SK-N-SH (cell line): ENCODE data around the gene AHCYL2.

ENCODE experiments used
- EZH2phosphoT487 ChIP-seq: fragments of 200-600 bp; sonication (generic); IDR thresholded peaks from 2 replicates; pipeline ENCODE4 v1.6.1; 2017; ENCODE audit warnings: low read depth, mixed run types, mild to moderate bottlenecking, antibody characterized with exemption, moderate library complexity, borderline replicate concordance
- TF ChIP-seq, protein P1 (sequence below): fragments of 200-600 bp; sonication (generic); IDR thresholded peaks from 2 replicates; pipeline ENCODE4 v1.6.1; 2017; ENCODE audit warnings: antibody characterized with exemption, mild to moderate bottlenecking, moderate library complexity
- TF ChIP-seq, protein P2 (sequence below): IDR thresholded peaks from 2 replicates; pipeline ENCODE4 v1.4.0; 2012; ENCODE audit warnings: low read depth

DNA sequence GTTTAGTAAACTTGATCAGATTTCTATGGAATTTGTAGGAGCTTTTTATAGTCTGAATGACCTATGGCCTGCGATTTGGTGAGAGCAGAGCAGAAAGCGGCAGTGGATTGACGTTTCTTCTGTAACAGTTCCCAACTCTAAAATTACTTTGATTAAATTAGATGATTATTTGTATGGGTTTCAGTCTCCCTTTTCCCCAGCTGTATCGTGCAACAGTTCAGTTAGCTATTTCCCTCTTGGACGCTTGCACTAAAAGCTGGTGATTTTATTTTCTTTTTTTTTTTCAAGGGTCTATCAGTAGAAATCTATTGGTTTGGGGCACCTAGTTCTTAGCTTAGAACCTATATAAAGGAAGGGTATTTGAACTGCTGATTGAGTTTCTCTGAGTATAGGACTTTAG lies 6.8 kb downstream of the AHCYL2 start:
- no peak for TF ChIP-seq EZH2phosphoT487
- TF ChIP-seq, protein P1, sequence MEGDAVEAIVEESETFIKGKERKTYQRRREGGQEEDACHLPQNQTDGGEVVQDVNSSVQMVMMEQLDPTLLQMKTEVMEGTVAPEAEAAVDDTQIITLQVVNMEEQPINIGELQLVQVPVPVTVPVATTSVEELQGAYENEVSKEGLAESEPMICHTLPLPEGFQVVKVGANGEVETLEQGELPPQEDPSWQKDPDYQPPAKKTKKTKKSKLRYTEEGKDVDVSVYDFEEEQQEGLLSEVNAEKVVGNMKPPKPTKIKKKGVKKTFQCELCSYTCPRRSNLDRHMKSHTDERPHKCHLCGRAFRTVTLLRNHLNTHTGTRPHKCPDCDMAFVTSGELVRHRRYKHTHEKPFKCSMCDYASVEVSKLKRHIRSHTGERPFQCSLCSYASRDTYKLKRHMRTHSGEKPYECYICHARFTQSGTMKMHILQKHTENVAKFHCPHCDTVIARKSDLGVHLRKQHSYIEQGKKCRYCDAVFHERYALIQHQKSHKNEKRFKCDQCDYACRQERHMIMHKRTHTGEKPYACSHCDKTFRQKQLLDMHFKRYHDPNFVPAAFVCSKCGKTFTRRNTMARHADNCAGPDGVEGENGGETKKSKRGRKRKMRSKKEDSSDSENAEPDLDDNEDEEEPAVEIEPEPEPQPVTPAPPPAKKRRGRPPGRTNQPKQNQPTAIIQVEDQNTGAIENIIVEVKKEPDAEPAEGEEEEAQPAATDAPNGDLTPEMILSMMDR = no peak
- TF ChIP-seq, protein P2, sequence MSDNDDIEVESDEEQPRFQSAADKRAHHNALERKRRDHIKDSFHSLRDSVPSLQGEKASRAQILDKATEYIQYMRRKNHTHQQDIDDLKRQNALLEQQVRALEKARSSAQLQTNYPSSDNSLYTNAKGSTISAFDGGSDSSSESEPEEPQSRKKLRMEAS = no peak
